HS-5 (cell line): ENCODE measurements around the gene RNU6-9.
"Not testable (repeated sequence)": the region's sequence is repeated elsewhere in the genome, so short reads cannot be mapped to it uniquely, and the experiment has no call there.

Experiments used
- DNase-seq: peaks from one replicate; pipeline ENCODE4 v3.0.0-alpha.2; 2012; ENCODE audit warnings: low read depth

RNU6-9 gene

GRCh38 chr19:861756-862580, 31.3 kb upstream of the RNU6-9 start:
- no peak for DNase-seq

GRCh38 chr19:862581-863314, 30.5 kb upstream of the RNU6-9 start:
- DNase-seq, result no peak

GRCh38 chr19:863315-863620, 30.0 kb upstream of the RNU6-9 start:
- no peak for DNase-seq

- DNase-seq, result no peak
Measured at GRCh38 chr19:866769-867300, 26.4 kb upstream of the RNU6-9 start.

- no peak for DNase-seq
Measured at GRCh38 chr19:867301-867793, 25.9 kb upstream of the RNU6-9 start.

GRCh38 chr19:867855-868457, 25.3 kb upstream of the RNU6-9 start:
- DNase-seq, result no peak

GRCh38 chr19:868458-869244, 24.6 kb upstream of the RNU6-9 start:
- no peak for DNase-seq

- DNase-seq, result peak; percentile 73
Measured at GRCh38 chr19:869245-870177, 23.8 kb upstream of the RNU6-9 start.

- no peak for DNase-seq
Measured at GRCh38 chr19:870314-870713, 23.0 kb upstream of the RNU6-9 start.

GRCh38 chr19:870963-871401, 22.3 kb upstream of the RNU6-9 start:
- no peak for DNase-seq

GRCh38 chr19:871446-872265, 21.6 kb upstream of the RNU6-9 start:
- DNase-seq, result no peak

GRCh38 chr19:872266-872951, 20.9 kb upstream of the RNU6-9 start:
- no peak for DNase-seq

GRCh38 chr19:873084-873483, 20.2 kb upstream of the RNU6-9 start:
- DNase-seq, result no peak

GRCh38 chr19:873561-874041, 19.7 kb upstream of the RNU6-9 start:
- no peak for DNase-seq

- no peak for DNase-seq
Measured at GRCh38 chr19:875265-875879, 17.9 kb upstream of the RNU6-9 start.

- DNase-seq, result no peak
Measured at GRCh38 chr19:876089-876488, 17.2 kb upstream of the RNU6-9 start.

- no peak for DNase-seq
Measured at GRCh38 chr19:876780-877314, 16.4 kb upstream of the RNU6-9 start.

GRCh38 chr19:877992-878660, 15.2 kb upstream of the RNU6-9 start:
- not testable (repeated sequence) for DNase-seq
